ENCODE results near the gene DHRS3. TPM values are rescaled to one million over a fixed set of nuclear protein-coding genes. Genes with fewer than 3 reads are reported as not detected.

The DHRS3 gene
- total and polyA plus RNA-seq, 2 of the 13 experiments (the other 11 are each of a cell fraction or from before 2014, with no cell fraction given), result 48.5 to 90.5 TPM

DNA sequence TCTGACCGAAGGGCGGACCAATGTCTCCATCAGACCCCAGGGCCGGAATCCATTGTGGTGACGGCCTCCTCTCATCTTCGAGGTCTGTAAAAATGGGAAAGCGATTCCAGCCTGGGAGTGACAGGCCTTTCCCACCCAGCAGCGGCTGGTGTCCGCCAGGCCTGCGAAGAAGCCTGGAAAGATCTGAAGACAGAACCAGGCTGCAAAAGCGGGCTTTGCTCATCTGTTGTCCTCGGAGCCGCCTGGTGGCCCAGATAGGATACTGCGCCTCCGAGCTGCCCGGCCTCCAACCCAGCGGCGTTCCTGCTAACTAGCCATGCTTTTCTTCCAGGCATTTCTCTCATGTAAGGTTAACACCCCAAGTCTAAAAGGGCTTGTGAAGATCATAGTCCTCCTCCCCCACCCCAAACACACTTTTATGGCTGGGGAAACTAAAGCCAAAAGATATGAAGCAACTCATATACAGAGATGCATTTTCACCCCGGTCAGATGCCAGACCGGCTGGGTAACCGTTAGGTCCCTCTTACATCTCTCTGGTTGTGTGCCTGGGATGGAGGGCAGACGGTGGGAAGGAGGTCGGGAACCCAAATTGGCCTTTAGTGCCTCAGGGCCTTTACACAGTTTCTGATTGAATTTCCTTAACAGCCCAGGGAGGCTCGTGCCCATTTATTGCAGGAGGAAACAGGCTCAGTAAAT, 1.9 kb upstream of the DHRS3 start (continued):
- TF ChIP-seq ZNF687 (CRISPR knock-in tag; IDR thresholded peaks at IDR 0.05) (peak; percentile 43), LCORL (IDR thresholded peaks at IDR 0.05) (no peak), LCORL (CRISPR knock-in tag; IDR thresholded peaks at IDR 0.05) (peak; percentile 2; the same call in 1 of the 2 replicates), MED1 (CRISPR knock-in tag; IDR thresholded peaks at IDR 0.05) (0 out of 2 replicates have a peak, but pooled peaks have one; percentile 26), MIXL1 (CRISPR knock-in tag; IDR thresholded peaks at IDR 0.05) (0 out of 2 replicates have a peak, but pooled peaks have one; percentile 14), MXI1 (IDR thresholded peaks at IDR 0.05; ENCODE audit: borderline replicate concordance, low read depth, low read length) (peak; percentile 46; the same call in 1 of the 3 replicates), MEIS1 (CRISPR knock-in tag; IDR thresholded peaks at IDR 0.05; ENCODE audit: borderline replicate concordance) (0 out of 2 replicates have a peak, but pooled peaks have one; percentile 25), BORCS8-MEF2B (CRISPR knock-in tag; IDR thresholded peaks at IDR 0.05) (peak; percentile 22; the same call in 1 of the 2 replicates), SP4 (CRISPR knock-in tag; IDR thresholded peaks at IDR 0.05) (no peak), ZNF788 (CRISPR knock-in tag; IDR thresholded peaks at IDR 0.05; ENCODE audit: borderline replicate concordance) (peak; percentile 15; the same call in 1 of the 2 replicates), PAX8 (CRISPR knock-in tag; IDR thresholded peaks at IDR 0.05; ENCODE audit: borderline replicate concordance) (peak; percentile 73; the same call in 1 of the 2 replicates), NFIB (CRISPR knock-in tag; IDR thresholded peaks at IDR 0.05; ENCODE audit: borderline replicate concordance) (no peak), SCMH1 (CRISPR knock-in tag; IDR thresholded peaks at IDR 0.05; ENCODE audit: borderline replicate concordance) (no peak), ZKSCAN8 (CRISPR knock-in tag; IDR thresholded peaks at IDR 0.05; ENCODE audit: borderline replicate concordance) (0 out of 2 replicates have a peak, but pooled peaks have one; percentile 36), ZNF24 (IDR thresholded peaks at IDR 0.05) (no peak), SMARCC2 (IDR thresholded peaks at IDR 0.05) (no peak), ZMYM4 (CRISPR knock-in tag; IDR thresholded peaks at IDR 0.05) (0 out of 2 replicates have a peak, but pooled peaks have one; percentile 3), ZNF3 (CRISPR knock-in tag; IDR thresholded peaks at IDR 0.05) (no peak), ZNF12 (CRISPR knock-in tag; IDR thresholded peaks at IDR 0.05) (peak; percentile 21; the same call in 1 of the 2 replicates), ZNF546 (CRISPR knock-in tag; conservative IDR thresholded peaks at IDR 0.05) (no peak), ZNF343 (CRISPR knock-in tag; IDR thresholded peaks at IDR 0.05) (0 out of 2 replicates have a peak, but pooled peaks have one; percentile 26)
- TF ChIP-seq, protein P1, sequence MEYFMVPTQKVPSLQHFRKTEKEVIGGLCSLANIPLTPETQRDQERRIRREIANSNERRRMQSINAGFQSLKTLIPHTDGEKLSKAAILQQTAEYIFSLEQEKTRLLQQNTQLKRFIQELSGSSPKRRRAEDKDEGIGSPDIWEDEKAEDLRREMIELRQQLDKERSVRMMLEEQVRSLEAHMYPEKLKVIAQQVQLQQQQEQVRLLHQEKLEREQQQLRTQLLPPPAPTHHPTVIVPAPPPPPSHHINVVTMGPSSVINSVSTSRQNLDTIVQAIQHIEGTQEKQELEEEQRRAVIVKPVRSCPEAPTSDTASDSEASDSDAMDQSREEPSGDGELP (IDR thresholded peaks at IDR 0.05; ENCODE audit: borderline replicate concordance, low read depth), result peak; percentile 46; the same call in 1 of the 2 replicates
- TF ChIP-seq, protein P2, sequence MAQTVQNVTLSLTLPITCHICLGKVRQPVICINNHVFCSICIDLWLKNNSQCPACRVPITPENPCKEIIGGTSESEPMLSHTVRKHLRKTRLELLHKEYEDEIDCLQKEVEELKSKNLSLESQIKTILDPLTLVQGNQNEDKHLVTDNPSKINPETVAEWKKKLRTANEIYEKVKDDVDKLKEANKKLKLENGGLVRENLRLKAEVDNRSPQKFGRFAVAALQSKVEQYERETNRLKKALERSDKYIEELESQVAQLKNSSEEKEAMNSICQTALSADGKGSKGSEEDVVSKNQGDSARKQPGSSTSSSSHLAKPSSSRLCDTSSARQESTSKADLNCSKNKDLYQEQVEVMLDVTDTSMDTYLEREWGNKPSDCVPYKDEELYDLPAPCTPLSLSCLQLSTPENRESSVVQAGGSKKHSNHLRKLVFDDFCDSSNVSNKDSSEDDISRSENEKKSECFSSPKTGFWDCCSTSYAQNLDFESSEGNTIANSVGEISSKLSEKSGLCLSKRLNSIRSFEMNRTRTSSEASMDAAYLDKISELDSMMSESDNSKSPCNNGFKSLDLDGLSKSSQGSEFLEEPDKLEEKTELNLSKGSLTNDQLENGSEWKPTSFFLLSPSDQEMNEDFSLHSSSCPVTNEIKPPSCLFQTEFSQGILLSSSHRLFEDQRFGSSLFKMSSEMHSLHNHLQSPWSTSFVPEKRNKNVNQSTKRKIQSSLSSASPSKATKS (CRISPR knock-in tag; IDR thresholded peaks at IDR 0.05), result no peak
